ENCODE data around the gene LRTM2.

LRTM2 gene

GRCh38 chr12:1798641-1799020, 21.7 kb upstream of the LRTM2 start:
- DNase-seq, result no peak

GRCh38 chr12:1799051-1799881, 21.1 kb upstream of the LRTM2 start:
- no peak for DNase-seq

- no peak for DNase-seq
Measured at GRCh38 chr12:1799882-1800400, 20.4 kb upstream of the LRTM2 start.

- peak; percentile 81 for DNase-seq
Measured at GRCh38 chr12:1800401-1801302, 19.7 kb upstream of the LRTM2 start.

- DNase-seq, result no peak
Measured at GRCh38 chr12:1801303-1801975, 18.9 kb upstream of the LRTM2 start.

- no peak for DNase-seq
Measured at GRCh38 chr12:1803736-1804135, 16.6 kb upstream of the LRTM2 start.

GRCh38 chr12:1804545-1805332, 15.6 kb upstream of the LRTM2 start:
- DNase-seq, result peak; percentile 99

- DNase-seq, result no peak
Measured at GRCh38 chr12:1805441-1806081, 14.8 kb upstream of the LRTM2 start.

GRCh38 chr12:1806301-1807086, 13.9 kb upstream of the LRTM2 start:
- no peak for DNase-seq

GRCh38 chr12:1807087-1807860, 13.1 kb upstream of the LRTM2 start:
- DNase-seq, result no peak

- no peak for DNase-seq
Measured at GRCh38 chr12:1808036-1808797, 12.1 kb upstream of the LRTM2 start.

- DNase-seq, result no peak
Measured at GRCh38 chr12:1808798-1809480, 11.4 kb upstream of the LRTM2 start.

- no peak for DNase-seq
Measured at GRCh38 chr12:1809591-1810190, 10.7 kb upstream of the LRTM2 start.

- DNase-seq, result no peak
Measured at GRCh38 chr12:1810201-1810930, 10.0 kb upstream of the LRTM2 start.

- DNase-seq, result no peak
Measured at GRCh38 chr12:1810931-1811280, 9.5 kb upstream of the LRTM2 start.

GRCh38 chr12:1811281-1811947, 9.0 kb upstream of the LRTM2 start:
- no peak for DNase-seq

- no peak for DNase-seq
Measured at GRCh38 chr12:1811948-1812291, 8.4 kb upstream of the LRTM2 start.

Measured in NCI-H2171 treated with DMSO at 0.1 percent for 48 hours (cell line).